GM21576 (cell line): ENCODE results near the gene TWNK.
"Not testable (repeated sequence)": the region's sequence is repeated elsewhere in the genome, so short reads cannot be mapped to it uniquely, and the experiment has no call there.

ENCODE experiments used
- ATAC-seq: cut with Tn5 transposase; IDR thresholded peaks from one replicate; pipeline ENCODE4 v1.9.1; 2021; ENCODE audit warnings: mild to moderate bottlenecking, moderate library complexity; ENCODE audit not compliant: unreplicated experiment

The TWNK gene

GRCh38 chr10:101029520-101030295, 42.4 kb downstream of the TWNK start:
- ATAC-seq = no peak

- no peak for ATAC-seq
These were observed 43.3 kb downstream of the TWNK start for GRCh38 chr10:101030496-101031127.

- ATAC-seq = peak; percentile 89
These were observed 43.9 kb downstream of the TWNK start, which contains the start of the genes PDZD7 and SFXN3 for GRCh38 chr10:101031128-101031795. TSS of gene PDZD7 (minus strand) at chr10:101031129. CDS start at chr10:101030219, 910 bp downstream. TSS of gene SFXN3 (plus strand) at chr10:101031234. CDS start at chr10:101034695, 3,461 bp downstream.

GRCh38 chr10:101031796-101032636, 44.7 kb downstream of the TWNK start:
- ATAC-seq = no peak

- no peak for ATAC-seq
These were observed 45.4 kb downstream of the TWNK start for GRCh38 chr10:101032637-101033224.

GRCh38 chr10:101033276-101033675, 45.9 kb downstream of the TWNK start:
- no peak for ATAC-seq

- not testable (repeated sequence) for ATAC-seq
These were observed 47.1 kb downstream of the TWNK start for GRCh38 chr10:101034404-101034803.

- no peak for ATAC-seq
These were observed 48.0 kb downstream of the TWNK start for GRCh38 chr10:101035314-101035713.

GRCh38 chr10:101035916-101036702, 48.8 kb downstream of the TWNK start:
- ATAC-seq = no peak

- no peak for ATAC-seq
These were observed 49.4 kb downstream of the TWNK start for GRCh38 chr10:101036726-101037125.

- no peak for ATAC-seq
These were observed 51.1 kb downstream of the TWNK start for GRCh38 chr10:101038484-101038883.

GRCh38 chr10:101040061-101040460, 52.7 kb downstream of the TWNK start:
- no peak for ATAC-seq

- no peak for ATAC-seq
These were observed 53.5 kb downstream of the TWNK start for GRCh38 chr10:101040851-101041250.

GRCh38 chr10:101041252-101041761, 54.0 kb downstream of the TWNK start:
- no peak for ATAC-seq

- no peak for ATAC-seq
These were observed 54.8 kb downstream of the TWNK start for GRCh38 chr10:101042118-101042517.

GRCh38 chr10:101042667-101043362, 55.5 kb downstream of the TWNK start:
- peak; percentile 94 for ATAC-seq

GRCh38 chr10:101043363-101043707, 56.0 kb downstream of the TWNK start:
- ATAC-seq = no peak
